Measurements from ENCODE around the gene PPP1R9B.
A peak's percentile ranks its signal among the peaks of the same experiment; 100 is the strongest.

Gene PPP1R9B

DNA sequence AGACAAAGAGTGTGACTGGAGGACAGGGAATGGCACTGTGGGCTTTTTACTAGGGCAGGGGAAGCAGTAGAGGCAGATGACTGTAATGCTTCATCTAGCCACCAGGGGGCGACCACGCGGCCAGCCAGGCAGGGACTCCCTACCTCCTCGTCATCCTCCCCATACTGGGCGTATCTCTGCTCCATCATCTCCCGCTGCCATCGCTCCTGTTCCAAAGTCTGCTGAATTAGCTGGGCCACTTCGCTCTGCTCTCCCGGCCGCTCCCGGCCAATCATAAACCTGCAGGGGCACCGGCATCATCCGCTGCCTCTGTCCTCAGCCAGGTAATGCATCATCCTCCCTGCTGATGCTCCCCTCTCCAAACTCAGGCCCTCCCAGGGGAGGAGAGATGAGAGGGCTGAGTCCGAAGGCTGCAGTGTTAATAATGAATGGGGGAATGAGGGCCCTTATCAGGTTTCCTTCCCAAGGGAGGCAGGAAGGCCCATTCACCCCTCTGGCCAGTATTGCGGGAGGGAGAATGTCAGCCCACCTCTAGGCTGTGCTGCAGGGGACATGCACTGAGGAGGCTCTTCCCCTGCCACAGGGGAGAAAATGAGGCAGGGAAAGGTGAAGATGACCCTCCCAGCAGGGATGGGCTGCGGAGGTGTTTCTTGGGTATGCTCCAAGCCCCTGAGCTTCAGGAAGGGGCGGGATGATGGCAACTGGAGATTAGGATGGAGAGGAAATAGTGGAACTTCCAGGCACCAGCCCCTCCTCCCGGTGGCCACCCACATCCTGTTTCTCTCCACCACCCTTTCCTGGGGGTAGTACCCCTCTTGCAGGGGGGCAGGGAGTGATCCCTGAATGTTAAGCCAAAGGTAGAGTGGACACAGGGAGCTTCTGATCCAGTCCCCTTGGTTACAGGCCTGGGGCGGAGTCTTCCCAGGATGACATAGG lies 10.3 kb downstream of the PPP1R9B start:
- peak; percentile 85 for DNase-seq

DNA sequence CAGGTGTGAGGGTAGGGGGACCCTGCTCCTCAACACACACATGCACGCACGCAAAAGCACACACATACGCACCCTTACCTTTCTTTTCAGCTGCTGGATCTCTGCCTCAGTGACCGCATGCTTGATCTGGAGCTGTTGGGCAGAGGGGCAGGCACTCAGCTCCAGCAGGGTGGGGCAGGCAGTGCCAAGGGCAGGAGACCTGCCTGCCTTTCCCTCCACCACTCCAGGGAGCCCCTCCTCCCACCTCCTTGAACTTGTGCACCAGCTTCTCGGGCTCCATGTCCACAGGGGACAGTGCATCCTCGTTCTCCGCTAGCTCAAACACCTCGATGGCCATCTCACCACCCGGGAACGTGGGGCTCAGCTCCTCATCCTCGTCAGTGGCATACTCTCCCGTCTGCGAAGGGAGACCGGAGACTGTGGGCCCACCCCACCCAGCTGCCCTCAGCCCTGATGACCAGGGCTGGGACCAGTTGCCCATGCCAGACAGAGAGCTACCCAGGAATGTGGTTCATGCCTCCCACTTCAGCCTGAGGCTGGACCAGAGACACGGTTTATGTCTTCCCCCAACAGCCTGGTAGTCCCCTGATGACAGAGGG lies 11.2 kb downstream of the PPP1R9B start:
- DNase-seq = no peak

DNA sequence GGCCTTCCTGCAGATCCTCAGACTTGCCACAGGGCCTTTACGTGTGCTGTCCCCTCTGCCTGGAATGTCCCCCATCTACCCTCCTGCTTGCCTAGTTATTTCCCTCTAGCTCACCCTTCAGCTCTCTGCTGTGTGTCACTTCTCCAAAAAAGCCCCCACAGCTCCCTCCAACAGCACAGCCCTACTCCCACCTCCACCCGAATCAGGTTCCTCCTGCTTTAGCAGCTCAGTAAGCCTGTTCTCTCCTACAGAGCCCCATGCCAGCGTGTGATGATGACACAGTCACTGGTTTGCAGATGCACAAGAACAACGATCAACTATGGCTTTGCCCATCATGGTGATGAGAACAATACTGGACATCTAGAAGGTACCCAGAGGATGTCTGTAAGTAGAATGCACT lies 13.4 kb downstream of the PPP1R9B start:
- no peak for DNase-seq

DNA sequence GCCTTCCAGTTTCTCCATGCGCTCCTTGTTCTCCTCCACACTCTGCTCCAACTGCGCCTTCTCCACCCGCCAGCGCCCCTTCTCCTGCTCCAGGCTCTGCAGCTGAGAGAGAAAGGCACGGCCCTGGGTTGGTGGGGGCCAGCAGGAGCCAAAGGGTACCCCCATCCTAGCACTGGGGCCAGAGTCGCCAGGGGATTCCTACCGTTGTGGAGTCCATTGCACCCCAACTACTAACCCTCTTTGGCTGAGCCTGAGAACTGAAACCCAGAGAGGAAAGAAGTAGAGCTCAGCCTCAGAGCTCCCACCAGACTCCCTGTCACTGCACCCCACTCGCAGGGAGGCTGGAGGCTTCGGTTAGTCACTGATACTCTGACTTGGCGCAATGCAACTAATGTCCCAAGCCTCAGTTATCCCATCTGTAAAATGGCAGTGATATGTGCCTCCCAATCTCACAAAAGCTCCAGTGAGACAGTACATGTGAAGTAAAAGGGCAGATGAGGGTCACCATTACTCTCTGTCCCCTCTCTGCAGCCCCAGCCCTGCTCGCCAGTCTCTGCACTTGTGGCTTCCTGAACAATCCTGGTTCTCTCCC lies 14.3 kb downstream of the PPP1R9B start:
- DNase-seq = no peak

DNA sequence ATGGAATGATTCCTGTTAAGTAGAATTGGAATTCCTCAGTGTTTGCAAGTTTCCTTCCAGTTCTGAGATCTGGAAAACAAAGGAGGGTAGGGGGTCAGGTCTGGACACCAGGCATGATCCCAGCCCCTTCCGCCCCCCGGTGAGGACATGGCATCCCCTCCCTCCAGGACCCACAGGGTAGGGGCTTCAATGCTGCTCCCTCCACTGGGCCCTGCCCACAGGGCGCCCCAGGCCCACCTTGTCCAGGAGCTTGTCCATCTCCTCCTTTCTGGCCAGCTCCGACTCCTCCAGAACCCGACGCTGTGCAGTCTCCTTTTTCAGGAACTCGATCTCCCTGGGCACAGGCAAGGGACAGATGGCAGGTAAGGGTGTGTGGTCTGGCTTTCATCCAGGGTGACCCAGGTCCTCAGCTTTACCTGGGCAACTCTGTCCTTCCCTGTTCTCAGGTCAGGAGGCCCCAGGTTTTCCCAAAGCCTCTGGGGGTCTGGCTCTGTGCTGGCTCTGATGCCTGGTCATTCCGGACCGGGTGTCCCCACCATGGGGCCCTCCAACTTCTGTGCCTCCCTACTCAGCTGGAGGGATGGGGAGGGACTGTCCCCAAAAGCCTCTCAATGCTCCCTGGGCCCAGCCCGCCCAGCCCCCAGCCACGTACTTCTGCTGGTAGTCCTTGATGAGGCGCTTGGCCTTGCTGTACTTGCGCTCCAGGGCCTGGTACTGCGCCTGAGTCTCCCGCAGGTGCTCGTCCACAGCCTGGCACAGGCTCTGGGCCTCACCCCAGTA lies 15.0 kb downstream of the PPP1R9B start:
- DNase-seq = no peak

DNA sequence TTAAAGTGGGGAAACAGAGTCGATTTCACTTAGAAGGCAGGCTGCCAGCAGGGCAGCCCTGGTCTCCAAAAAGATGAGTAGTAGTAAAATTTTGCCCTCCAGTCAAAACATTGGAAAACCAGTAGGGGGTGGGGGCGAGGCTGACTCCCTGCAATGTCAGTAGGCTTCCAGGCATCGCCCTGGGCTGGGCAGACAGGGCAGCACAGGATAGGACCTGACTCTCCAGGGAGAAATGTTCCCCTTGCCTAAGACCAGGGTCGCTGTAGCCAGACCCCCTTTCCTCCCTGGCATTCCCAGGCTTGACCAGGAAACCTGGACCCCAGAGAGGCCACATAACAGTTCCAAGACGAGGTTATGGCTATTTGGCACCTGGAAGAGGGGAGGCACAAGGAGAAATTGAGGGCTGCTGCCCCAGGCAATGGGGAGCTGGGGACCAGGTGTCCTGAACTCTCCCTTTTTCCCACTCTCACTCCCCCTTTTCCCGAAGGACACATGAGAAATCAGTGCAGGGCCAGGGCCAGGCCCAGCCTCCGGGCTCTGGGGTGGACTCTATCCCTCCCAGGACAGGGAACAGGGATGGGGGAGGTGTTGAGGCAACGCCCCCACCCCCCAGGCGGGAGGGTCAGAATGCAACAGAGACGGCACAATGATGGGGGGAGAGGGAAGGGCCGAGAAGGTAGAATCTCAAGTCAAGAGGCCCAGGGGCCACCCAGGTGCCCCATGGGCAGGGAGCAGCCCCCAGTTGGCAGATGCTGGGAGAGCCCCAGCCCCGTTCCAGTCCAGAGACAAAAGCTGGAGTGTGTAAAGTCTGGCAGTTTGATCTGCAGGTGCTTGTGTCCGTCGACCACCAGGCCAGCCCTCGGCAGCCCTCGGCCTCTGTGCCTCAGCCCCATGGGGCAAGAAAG lies 16.0 kb downstream of the PPP1R9B start:
- no peak for DNase-seq

DNA sequence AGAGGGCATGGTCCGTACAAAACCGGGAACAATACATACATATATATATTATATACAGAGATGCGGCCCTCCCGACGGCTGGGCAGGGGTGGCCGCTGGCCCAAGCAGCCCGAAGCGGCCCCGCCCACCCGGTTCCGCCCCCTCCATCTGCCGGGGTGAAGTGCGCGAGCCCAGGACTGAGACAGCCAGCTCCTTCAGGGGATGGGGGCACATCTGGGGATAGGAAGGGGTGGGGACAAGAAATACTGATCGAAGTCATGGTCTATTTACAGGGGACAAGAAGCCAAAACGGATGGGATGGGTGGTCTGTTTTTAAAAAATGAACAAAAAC lies 16.7 kb downstream of the PPP1R9B start:
- no peak for DNase-seq

DNA sequence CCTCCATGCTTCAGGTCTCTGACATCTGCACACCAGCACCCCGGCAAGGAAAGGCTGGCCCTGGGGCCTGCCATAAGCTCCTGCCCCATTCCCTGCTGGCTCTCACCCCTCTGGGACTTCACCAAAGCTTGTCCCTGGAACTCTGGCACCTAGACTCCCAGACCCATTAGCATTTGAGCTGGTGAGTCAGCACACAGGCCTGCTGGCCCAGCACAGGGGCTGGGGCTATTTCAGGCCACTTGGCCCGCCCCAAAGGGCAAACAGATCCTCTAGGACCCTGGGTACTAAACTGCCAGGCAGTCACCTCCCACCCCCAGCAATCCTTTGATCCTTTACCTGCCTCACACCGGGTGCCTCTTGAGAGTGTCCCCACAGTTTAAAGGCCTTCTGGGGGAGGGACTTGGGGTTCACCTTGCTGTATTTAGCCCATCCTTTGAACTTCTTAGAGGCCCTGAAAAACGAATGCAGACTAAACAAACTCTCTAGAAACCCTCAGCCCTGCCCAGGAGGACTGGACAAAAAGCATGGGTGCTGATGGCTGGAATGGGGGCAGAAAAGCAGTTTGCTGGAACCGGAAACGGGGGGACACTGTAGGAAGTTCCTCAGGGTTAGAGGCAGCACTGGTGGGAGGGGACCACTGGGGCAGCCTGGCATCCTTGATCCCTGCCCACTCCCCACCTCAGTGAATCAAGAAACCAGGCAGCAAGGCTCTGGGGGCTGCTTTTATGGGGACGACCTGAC lies 17.3 kb downstream of the PPP1R9B start:
- no peak for DNase-seq

DNA sequence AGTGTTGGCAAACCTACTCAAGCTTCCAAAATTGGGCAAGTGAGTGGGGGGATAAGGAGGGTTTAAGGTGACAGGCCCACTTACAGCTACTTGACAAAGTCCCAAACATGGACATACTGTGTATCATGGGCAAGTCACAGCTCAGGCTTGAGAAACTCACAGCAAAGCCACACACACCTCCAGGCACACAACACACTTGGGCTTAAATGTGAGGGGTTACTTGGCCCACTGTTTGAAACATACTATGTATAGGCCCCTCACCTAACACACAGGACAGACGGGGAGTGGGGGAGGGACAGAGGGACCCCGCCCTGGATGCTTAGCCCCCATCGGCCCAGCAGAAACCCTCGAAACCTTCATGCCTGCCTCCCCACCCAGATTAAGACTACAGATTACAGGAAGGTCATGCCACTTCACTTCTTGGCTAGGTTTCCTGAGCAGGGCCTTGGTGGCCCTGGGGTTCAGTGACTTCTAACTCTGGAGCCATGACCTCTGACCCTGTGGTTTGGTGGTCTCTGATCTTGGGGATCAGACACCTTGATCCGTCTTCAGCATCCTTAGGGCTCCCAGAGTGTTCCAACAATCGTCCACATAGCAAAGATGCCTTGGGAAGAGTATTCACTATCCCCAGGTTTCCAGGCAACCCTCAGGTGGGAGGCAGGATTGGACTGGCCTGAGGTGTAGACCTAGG lies 18.2 kb downstream of the PPP1R9B start:
- no peak for DNase-seq

DNA sequence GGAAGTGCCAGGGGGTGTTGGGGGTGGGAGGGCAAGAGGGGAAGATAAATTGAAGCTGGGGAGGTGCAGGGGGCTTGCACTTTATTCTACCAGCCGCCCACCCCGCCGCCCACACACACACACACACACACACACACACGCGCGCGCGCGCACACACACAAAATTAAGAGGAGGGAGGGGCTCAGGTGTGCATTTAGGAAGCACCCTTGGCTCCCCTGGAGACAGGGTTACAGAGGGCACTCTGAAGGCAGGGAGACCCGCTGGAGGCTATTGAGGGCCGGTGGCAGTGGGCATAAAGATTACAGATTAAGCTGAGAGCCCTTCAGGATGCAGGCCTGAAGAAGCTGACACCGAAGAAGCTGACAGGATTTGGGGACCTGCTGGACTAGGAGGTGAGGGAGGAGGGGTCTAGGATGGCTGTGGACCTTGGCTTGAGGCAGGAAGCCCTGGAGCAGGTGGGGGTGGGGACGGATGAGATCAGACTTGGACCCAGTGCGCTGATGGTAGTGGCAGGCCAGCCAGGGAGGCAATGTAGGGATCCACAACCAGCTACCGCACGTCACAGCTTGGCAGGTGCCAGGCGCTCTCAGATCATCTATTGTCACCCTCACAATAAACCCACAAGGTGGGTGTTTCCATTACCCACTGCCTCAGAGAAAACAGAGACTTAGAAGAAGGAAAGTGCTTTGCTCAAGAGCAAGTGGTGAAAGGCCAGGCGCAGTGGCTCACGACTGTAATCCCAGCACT lies 19.7 kb downstream of the PPP1R9B start:
- DNase-seq = no peak

DNA sequence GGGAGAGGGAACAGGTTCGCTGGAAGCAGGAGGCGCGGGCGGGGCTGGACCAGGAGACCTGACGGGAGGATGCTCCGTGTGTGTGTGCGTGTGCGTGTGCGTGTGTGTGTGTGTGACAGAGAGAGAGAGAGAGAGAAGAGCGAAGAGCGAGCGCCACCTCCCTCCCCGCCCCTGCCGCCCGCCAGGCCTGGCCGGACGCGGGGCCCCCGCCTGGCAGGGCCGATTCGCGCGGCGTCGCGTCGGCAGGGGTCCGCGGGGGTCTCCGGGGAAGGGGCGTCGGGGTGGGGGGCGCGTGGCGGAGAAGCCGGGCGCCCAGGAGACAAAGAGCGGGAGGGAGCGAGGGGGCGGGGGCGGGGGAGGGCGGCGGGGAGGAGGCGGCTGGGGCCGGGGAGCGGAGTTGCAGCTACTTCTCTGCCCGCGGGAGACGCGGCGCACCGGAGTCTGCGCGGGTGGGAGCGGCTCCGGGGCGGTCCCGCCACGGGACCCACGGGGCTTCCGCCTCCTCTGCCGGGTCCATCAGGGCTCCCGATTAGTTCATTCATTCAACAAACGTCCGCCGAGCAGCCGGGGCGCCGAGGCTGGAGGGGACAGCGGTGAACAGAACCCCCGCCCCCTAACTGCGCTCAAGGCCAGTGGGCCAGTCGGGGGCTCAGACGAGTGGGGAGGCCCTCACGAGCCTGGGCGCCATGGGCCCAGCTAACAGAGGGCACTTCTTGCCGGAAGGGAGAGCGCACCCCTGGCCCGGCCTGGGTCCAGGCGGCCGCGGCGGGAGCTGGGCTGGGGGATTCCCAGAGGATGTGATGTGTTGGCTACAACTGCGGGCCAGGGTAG lies 20.5 kb downstream of the PPP1R9B start, which contains the start of gene SAMD14:
Gene SAMD14 (minus strand): TSS at position 433 of the 831 bp plus-strand sequence. CDS start 5,201 bp downstream, outside the sequence.
- DNase-seq = peak; percentile 40 to 41

DNA sequence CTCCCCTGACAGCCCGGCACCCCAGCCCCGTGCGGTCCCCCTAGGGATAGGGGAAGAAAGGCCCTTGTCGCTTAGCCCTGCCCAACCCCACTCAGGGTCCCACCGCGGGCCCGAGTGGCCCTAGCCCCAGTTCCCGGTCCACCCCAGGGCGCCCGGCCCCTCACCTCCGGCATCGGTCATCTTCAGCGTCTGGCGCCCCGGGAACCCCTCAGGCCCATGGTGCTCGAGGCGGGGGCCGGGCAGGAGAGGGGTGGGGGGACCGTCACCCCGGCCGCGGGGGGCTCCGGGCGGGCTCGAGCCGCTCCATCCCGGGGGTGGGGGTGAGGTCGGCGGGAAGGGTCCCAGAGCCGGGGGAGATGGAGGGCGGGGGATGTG lies 21.1 kb downstream of the PPP1R9B start:
- DNase-seq = no peak

DNA sequence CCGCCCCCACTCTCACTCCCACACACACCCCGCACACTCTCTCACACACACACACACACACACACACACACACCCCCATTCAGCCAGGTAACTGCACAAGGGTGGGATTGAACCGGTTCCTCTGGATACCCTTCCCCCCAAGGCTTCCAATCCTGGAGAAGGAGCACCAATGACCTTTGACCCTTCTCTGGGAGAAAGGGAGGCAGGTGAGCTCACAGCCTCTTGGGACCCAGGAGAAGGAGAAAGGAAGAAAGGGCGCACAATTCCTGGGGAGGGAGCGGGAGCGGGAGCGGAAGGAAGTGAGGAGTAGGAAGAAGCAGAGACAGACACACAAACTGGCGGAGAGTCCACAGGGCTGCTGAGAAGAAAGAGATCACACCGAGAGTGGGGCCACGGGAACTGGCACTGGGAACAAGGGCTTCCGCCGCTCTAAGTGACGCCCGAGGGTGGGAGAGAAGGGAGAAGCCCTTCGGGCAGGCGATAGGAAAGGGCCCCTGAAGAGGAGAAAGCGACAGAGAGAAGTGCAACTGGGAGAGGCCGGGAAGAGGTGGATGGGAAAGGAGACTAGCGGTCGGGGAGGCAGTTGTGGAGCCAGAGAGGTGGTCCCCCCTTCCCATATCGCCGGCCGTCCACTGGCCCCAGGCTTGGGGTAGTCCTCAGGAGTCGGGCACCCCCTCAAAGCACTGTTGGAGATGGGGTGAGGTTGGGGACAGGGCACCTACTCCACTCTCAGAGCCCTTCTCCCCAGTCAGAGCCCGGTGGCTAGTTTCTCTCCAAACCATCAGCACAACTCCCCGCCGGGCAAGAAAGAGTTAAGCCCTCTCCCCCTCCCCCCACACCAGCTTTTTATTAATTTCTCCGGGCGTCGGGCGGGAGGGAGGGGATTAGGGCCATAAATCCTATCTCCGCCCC lies 21.8 kb downstream of the PPP1R9B start:
- DNase-seq = no peak

DNA sequence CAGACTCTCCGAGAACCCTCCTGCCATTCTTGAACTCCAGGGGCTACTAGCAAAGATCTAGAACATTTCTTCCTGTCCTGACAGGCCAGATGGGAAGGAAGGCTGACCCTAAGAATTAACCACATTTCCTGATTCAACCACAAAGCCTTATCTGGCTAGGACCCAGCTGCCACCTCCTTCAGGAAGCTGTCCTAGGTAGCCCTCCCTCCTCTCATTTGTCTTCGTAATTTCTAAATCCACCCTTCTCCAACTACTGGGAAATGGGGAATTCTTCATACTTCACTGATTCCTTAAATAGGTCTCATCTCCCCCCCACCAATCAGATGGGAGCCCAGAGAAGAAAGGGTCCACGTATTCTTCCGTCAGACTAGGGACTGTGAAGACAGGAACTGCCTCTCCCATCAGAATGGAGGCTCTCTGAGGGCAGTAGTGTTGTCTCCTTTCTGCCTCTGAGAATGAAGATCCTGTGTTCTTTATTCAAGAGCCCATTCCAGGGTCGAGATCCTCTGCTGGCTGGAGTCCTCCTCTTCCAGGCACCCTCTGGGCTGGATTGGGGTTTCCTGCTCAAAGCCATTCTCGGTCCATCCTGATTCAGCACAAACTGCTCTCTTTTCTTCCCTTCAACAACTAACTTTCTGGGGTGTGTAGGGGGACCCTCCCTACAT lies 22.6 kb downstream of the PPP1R9B start:
- DNase-seq = no peak

DNA sequence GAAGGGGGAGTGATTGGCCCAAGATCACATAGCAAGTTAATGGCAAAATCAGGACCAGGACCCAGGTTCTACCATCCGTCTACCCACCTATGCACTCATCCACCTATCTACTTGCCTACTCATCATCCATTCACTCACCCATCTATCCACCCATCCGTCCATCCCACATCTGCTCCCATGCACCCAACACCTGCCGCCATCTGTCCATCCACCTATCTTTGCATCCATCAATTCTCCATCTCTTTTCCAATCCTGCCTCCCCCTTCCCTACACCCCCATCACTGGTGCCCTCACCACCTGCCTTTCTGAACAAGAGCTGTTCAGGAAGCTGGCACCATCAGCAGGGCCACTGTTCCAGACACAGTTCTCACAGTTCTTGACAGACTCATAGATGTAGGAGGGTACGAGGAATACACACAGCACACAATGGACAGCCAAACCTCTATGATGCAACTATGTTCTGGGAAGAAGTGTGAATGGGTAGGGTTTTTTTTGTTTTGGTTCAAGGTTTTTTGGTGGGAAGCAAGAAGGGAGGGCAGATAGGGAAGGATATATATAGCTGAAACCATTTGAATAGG lies 25.0 kb downstream of the PPP1R9B start:
- no peak for DNase-seq

DNA sequence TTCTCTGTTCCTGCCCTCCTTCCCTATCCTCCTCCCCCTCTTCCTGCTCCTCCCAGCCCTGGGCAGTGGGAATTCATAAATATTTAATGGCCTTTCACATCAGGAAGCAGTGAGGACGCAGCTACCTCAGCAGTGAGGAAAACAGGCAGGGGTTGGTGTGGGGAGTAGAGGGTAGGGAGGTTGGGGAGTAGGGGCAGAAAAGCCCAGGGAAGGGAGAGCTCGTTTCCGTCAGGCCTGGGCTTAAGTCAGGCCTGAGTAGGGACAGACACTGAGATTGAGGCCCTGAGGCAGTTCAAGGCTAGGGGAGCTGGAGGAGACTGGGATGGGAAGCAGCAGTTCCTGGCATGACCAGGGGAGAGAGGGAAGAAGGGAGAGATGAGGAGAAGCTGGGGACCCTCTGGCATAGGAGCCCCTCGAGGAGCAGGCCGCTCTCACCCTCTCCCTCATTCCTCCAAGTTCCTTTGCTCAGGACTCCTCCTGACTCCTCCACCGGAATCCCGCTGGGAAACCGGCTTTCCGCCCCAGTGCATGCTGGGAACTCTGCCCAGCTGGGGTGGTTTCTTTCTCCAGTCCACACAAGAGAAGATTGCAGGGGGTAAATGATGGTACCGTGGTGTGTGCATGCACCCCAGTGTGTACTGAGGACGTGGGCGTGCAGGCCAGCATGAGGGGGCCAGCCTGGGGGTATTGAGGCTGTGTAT lies 26.7 kb downstream of the PPP1R9B start:
- no peak for DNase-seq

All from stimulated activated CD4-positive, alpha-beta T cell treated with anti-CD3 and anti-CD28 coated beads, Interleukin-2, amount 100 ng/mL, for 24 hours (primary cell).